IgD-negative memory B cell (primary cell): ENCODE data around the gene ANKRD63. TPM values are rescaled to one million over a fixed set of nuclear protein-coding genes. Genes with fewer than 3 reads are reported as not detected.
A peak's percentile ranks its signal among the peaks of the same experiment; 100 is the strongest.

ENCODE experiments used
- H3K27ac Mint-ChIP-seq, 3 donors: one replicate each; pipeline ENCODE4 v1.8.0; 2020 to 2022; ENCODE audit warnings: mild to moderate bottlenecking in 3 of 3, mixed read lengths in 3 of 3, moderate library complexity in 1 of 3
- H3K27me3 Mint-ChIP-seq: one replicate; pipeline ENCODE4 v1.8.0; 2021; ENCODE audit warnings: mixed read lengths
- H3K36me3 Mint-ChIP-seq: one replicate; pipeline ENCODE4 v1.8.0; 2020; ENCODE audit warnings: mild to moderate bottlenecking, mixed read lengths
- H3K4me1 Mint-ChIP-seq, 3 donors: one replicate each; pipeline ENCODE4 v1.8.0; 2020 to 2022; ENCODE audit warnings: mixed read lengths in 3 of 3, mild to moderate bottlenecking in 1 of 3
- H3K4me3 Mint-ChIP-seq, 4 donors: one replicate each; pipeline ENCODE4 v1.8.0; 2020 to 2022; ENCODE audit warnings: mild to moderate bottlenecking in 4 of 4, mixed read lengths in 4 of 4, moderate library complexity in 3 of 4
- H3K9me3 Mint-ChIP-seq, 3 donors: one replicate each; pipeline ENCODE4 v1.8.0; 2020 to 2021; ENCODE audit warnings: mixed read lengths in 3 of 3, mild to moderate bottlenecking in 1 of 3
- polyA plus RNA-seq: library from polyadenylated mRNA; unstranded; fragments of 300-500 nt; fragmentation: Illumina TruSeq; gene quantifications from one replicate; pipeline ENCODE4 v1.2.3, GENCODE V29; 2021

ANKRD63 gene, protein sequence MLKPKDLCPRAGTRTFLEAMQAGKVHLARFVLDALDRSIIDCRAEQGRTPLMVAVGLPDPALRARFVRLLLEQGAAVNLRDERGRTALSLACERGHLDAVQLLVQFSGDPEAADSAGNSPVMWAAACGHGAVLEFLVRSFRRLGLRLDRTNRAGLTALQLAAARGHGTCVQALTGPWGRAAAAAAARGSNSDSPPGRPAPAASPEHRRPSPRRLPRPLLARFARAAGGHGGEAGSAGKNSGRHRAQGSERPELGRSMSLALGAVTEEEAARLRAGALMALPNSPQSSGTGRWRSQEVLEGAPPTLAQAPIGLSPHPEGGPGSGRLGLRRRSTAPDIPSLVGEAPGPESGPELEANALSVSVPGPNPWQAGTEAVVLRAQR
- not detected for polyA plus RNA-seq

- no peak within 1 kb of the TSS for H3K27ac Mint-ChIP-seq
- no peaks in the 10 kb centered on the region for H3K9me3 Mint-ChIP-seq
- H3K4me3 Mint-ChIP-seq, result peak within 1 kb of the TSS; percentile 62 to 90 (median 80)
- H3K4me1 Mint-ChIP-seq, result peaks cover 5 to 12% (median 6%) of the 10 kb centered on the region in 3 donors
- no peaks in the 10 kb centered on the region for H3K36me3 Mint-ChIP-seq
- peaks cover 20% of the 10 kb centered on the region for H3K27me3 Mint-ChIP-seq
Measured at GRCh38 chr15:40282869-40283614, at the start of gene ANKRD63. TSS of gene ANKRD63 (minus strand) at chr15:40283064. CDS start at chr15:40282586, 478 bp downstream.

GRCh38 chr15:40332113-40332781 lies 49.4 kb upstream of the ANKRD63 start:
- no peak overlapping the region for H3K27ac Mint-ChIP-seq
- peak overlapping the region in 1 of 4 donors; percentile 34 for H3K4me3 Mint-ChIP-seq

DNA sequence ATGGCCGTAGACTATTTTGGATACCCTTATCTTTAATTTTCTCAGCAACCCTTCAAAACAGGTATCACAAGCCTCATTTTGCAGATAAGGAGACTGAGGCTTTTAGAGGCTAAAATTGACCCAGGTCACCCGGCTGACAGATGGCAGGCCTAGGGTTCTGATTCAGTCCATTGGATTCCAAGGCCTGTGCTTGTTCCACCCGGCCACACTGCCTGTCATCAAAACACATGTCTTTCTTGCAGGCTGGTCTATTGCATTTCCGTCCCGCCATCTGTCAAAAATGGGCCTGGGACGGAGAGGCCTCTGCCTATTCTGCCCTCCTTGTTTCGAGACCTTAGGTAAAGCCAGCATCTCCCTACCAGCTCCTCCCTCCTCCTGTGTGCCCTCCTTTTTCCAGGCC lies 48.8 kb upstream of the ANKRD63 start:
- peaks cover 3% of the 10 kb centered on the region for H3K36me3 Mint-ChIP-seq
- no peak overlapping the region for H3K4me3 Mint-ChIP-seq
- H3K27me3 Mint-ChIP-seq, result peaks cover 1% of the 10 kb centered on the region
- H3K4me1 Mint-ChIP-seq, result peaks cover 0 to 11% (median 9%) of the 10 kb centered on the region in 3 donors
- H3K9me3 Mint-ChIP-seq, result no peaks in the 10 kb centered on the region
- H3K27ac Mint-ChIP-seq, result no peak overlapping the region

More at GRCh38 chr15:40332113-40332781, 49.4 kb upstream of the ANKRD63 start:
- H3K4me1 Mint-ChIP-seq, result peaks cover 0 to 11% (median 10%) of the 10 kb centered on the region in 3 donors
- no peaks in the 10 kb centered on the region for H3K9me3 Mint-ChIP-seq
- H3K27me3 Mint-ChIP-seq, result peaks cover 1% of the 10 kb centered on the region
- peaks cover 3% of the 10 kb centered on the region for H3K36me3 Mint-ChIP-seq

GRCh38 chr15:40331026-40331425 lies 48.2 kb upstream of the ANKRD63 start:
- peaks cover 0 to 11% (median 10%) of the 10 kb centered on the region in 3 donors for H3K4me1 Mint-ChIP-seq
- H3K36me3 Mint-ChIP-seq, result peaks cover 3% of the 10 kb centered on the region
- H3K4me3 Mint-ChIP-seq, result peak overlapping the region in 1 of 4 donors; percentile 43
- no peaks in the 10 kb centered on the region for H3K9me3 Mint-ChIP-seq
- H3K27ac Mint-ChIP-seq, result no peak overlapping the region
- peaks cover 1% of the 10 kb centered on the region for H3K27me3 Mint-ChIP-seq

DNA sequence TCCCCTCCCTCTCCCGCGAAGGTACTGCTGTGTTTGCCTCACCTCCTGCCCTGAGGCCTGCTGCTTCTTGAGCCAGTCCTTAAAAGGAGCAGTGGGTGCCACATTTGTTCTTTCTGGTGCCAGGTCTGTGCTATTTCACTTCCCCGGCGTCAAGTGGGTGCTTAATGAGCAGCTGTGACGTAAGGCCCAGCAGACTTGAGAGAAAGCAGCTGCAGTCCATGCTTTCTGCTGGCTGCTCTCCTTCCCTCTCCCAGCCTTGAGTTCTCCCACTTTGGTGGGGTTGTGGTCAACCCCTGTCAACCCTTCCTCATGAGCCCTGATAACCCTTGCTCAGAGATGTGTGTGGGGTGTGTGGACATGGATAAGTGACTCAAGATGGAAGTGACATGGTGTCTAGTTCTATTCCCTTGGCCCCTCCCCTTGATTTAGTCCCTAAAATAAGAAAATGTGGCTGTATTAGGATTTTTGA lies 47.5 kb upstream of the ANKRD63 start:
- Mint-ChIP-seq H3K9me3 (no peaks in the 10 kb centered on the region), H3K4me3 (no peak overlapping the region), H3K4me1 (peaks cover 0 to 14% (median 11%) of the 10 kb centered on the region in 3 donors), H3K27ac (no peak overlapping the region), H3K27me3 (peaks cover 1% of the 10 kb centered on the region), H3K36me3 (peaks cover 3% of the 10 kb centered on the region)

DNA sequence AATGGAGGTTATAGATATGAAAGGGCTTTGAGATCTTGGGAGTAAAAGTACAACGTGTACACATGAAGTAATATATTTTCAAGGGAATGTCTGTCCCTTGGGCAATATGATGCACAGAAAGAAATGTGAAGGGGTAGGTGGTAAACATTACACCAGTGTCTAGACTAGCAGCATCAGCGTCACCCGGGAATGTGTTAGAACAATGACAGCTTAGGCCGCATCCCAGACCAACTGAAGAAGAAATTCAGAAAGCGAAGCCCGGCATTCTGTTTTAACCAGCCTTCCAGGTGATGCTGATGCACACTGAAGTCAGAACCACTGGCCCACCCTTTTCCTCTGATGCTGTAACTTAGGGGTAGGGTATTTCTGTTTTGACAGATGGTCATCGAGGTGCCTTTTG lies 46.9 kb upstream of the ANKRD63 start:
- Mint-ChIP-seq H3K27ac (no peak overlapping the region), H3K36me3 (peaks cover 3% of the 10 kb centered on the region), H3K27me3 (peaks cover 1% of the 10 kb centered on the region), H3K9me3 (no peaks in the 10 kb centered on the region), H3K4me3 (no peak overlapping the region), H3K4me1 (peaks cover 4 to 17% (median 15%) of the 10 kb centered on the region in 3 donors)

DNA sequence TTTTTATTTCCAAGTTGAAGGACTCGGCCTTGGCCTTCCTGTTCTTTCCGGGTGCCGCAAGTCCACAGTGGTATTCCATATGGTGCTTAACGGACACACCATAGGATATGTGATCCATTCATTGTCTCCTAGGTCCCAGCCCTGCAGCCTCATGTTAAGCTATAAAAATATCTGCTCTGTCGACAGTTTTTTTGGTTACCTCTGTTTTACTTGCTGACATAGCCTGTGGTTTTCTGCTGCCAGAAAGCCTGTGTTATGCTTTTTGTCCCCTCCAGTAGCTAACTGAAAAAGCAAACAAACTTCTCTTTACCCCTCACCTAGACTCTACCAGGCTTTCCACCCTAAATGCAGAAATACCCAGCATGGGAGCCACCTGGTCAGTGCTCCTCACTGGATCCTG lies 45.9 kb upstream of the ANKRD63 start:
- peaks cover 3% of the 10 kb centered on the region for H3K36me3 Mint-ChIP-seq
- no peaks in the 10 kb centered on the region for H3K9me3 Mint-ChIP-seq
- no peaks in the 10 kb centered on the region for H3K27me3 Mint-ChIP-seq
- peaks cover 4 to 13% (median 10%) of the 10 kb centered on the region in 3 donors for H3K4me1 Mint-ChIP-seq
- no peak overlapping the region for H3K27ac Mint-ChIP-seq
- no peak overlapping the region for H3K4me3 Mint-ChIP-seq

GRCh38 chr15:40328176-40328575 lies 45.3 kb upstream of the ANKRD63 start:
- no peak overlapping the region for H3K27ac Mint-ChIP-seq
- H3K36me3 Mint-ChIP-seq, result peaks cover 3% of the 10 kb centered on the region
- peaks cover 7 to 11% (median 9%) of the 10 kb centered on the region in 3 donors for H3K4me1 Mint-ChIP-seq
- H3K4me3 Mint-ChIP-seq, result no peak overlapping the region
- H3K9me3 Mint-ChIP-seq, result no peaks in the 10 kb centered on the region
- no peaks in the 10 kb centered on the region for H3K27me3 Mint-ChIP-seq

DNA sequence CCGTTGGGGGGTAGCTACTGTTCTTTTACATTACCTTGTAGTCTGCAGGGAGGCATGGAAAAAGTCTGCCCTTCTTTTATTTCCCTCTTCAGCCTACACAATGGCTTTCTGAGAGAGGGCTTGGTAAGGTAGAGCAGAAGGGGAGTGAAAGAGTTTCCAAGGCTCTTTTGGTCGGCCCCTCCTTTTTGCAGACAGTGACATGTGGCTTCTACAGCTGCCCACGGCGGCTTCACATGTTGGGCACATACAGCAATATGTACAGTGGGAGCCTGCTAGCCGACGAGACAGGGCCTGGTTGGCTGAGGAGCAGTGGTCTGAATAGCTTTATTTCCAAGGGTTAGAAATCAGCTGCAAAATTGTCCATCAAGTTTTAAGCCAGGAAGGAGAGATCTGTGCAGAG lies 44.6 kb upstream of the ANKRD63 start:
- H3K4me3 Mint-ChIP-seq, result no peak overlapping the region
- H3K27ac Mint-ChIP-seq, result no peak overlapping the region
- no peaks in the 10 kb centered on the region for H3K9me3 Mint-ChIP-seq
- H3K4me1 Mint-ChIP-seq, result peaks cover 9 to 13% (median 10%) of the 10 kb centered on the region in 3 donors
- H3K27me3 Mint-ChIP-seq, result no peaks in the 10 kb centered on the region
- peaks cover 3% of the 10 kb centered on the region for H3K36me3 Mint-ChIP-seq

- Mint-ChIP-seq H3K27ac (peak overlapping the region in 2 of 3 donors; percentile 67 to 90), H3K9me3 (no peaks in the 10 kb centered on the region), H3K36me3 (peaks cover 3% of the 10 kb centered on the region), H3K4me3 (peak overlapping the region in 3 of 4 donors; percentile 77 to 91 (median 89)), H3K27me3 (no peaks in the 10 kb centered on the region), H3K4me1 (peaks cover 12 to 19% (median 16%) of the 10 kb centered on the region in 3 donors)
Measured at GRCh38 chr15:40325700-40326099, 42.8 kb upstream of the ANKRD63 start.

DNA sequence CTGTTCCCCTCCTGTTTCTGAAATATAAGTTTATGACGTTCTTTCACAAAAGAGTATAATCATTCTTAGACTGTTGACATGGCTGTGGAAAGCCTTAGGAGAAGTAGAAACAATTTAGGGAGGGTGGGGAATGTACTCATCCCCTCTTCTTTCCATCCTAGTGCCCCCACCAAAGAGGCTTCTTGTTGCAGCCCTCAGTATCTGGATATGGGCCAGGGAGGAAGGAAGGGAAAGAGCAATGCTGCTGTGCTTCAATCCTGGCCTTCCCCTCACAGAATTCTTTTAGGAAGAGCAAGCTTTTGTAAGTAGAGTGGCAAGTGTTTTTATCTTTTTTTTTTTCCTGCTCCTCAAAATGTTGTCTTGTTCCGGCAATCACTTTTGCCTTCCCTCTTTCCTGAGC lies 42.3 kb upstream of the ANKRD63 start:
- Mint-ChIP-seq H3K27me3 (no peaks in the 10 kb centered on the region), H3K9me3 (no peaks in the 10 kb centered on the region), H3K4me1 (peaks cover 14 to 19% (median 17%) of the 10 kb centered on the region in 3 donors), H3K27ac (peak overlapping the region in 2 of 3 donors; percentile 67 to 90), H3K36me3 (peaks cover 3% of the 10 kb centered on the region), H3K4me3 (peak overlapping the region; percentile 77 to 91 (median 85))

- Mint-ChIP-seq H3K27me3 (peaks cover 1% of the 10 kb centered on the region), H3K9me3 (no peaks in the 10 kb centered on the region), H3K27ac (peak overlapping the region in 2 of 3 donors; percentile 67 to 90), H3K4me1 (peaks cover 15 to 19% (median 17%) of the 10 kb centered on the region in 3 donors), H3K4me3 (peak overlapping the region; percentile 77 to 91 (median 85)), H3K36me3 (peaks cover 3% of the 10 kb centered on the region)
Measured at GRCh38 chr15:40323953-40324937, 41.4 kb upstream of the ANKRD63 start.

GRCh38 chr15:40323239-40323952 lies 40.5 kb upstream of the ANKRD63 start, which contains the start of gene INAFM2:
TSS of gene INAFM2 (plus strand) at chr15:40323692. CDS start at chr15:40324056, 364 bp downstream.
- Mint-ChIP-seq H3K27ac (peak within 1 kb of the TSS in 2 of 3 donors; percentile 19 to 40), H3K9me3 (no peaks in the 10 kb centered on the region), H3K4me1 (peaks cover 14 to 19% (median 17%) of the 10 kb centered on the region in 3 donors), H3K27me3 (peaks cover 2% of the 10 kb centered on the region), H3K4me3 (peak within 1 kb of the TSS; percentile 81 to 94 (median 92)), H3K36me3 (peaks cover 1% of the 10 kb centered on the region)
